DMS79 (cell line): ENCODE measurements around the gene COL4A2.

ENCODE experiments used
- DNase-seq: peaks from one replicate; lab custom pipeline; 2025; lab: John Stamatoyannopoulos, UW

The COL4A2 gene

GRCh38 chr13:110290153-110290552 lies 16.9 kb upstream of the COL4A2 start:
- DNase-seq = no peak

- DNase-seq = no peak
Measured at GRCh38 chr13:110290826-110291225, 16.3 kb upstream of the COL4A2 start.

GRCh38 chr13:110291286-110291685 lies 15.8 kb upstream of the COL4A2 start:
- no peak for DNase-seq

- no peak for DNase-seq
Measured at GRCh38 chr13:110293037-110293436, 14.0 kb upstream of the COL4A2 start.

- DNase-seq = no peak
Measured at GRCh38 chr13:110293649-110294048, 13.4 kb upstream of the COL4A2 start.

GRCh38 chr13:110294146-110294545 lies 12.9 kb upstream of the COL4A2 start:
- DNase-seq = no peak

GRCh38 chr13:110294622-110295021 lies 12.5 kb upstream of the COL4A2 start:
- DNase-seq = no peak

GRCh38 chr13:110297011-110297410 lies 10.1 kb upstream of the COL4A2 start:
- DNase-seq = no peak

GRCh38 chr13:110297766-110298504 lies 9.1 kb upstream of the COL4A2 start:
- DNase-seq = no peak

GRCh38 chr13:110298505-110299282 lies 8.4 kb upstream of the COL4A2 start:
- no peak for DNase-seq

- DNase-seq = no peak
Measured at GRCh38 chr13:110299283-110299840, 7.7 kb upstream of the COL4A2 start.

- DNase-seq = no peak
Measured at GRCh38 chr13:110300090-110300815, 6.8 kb upstream of the COL4A2 start.

- no peak for DNase-seq
Measured at GRCh38 chr13:110301083-110301482, 6.0 kb upstream of the COL4A2 start.

- no peak for DNase-seq
Measured at GRCh38 chr13:110301606-110302553, 5.2 kb upstream of the COL4A2 start.

GRCh38 chr13:110302997-110303396 lies 4.1 kb upstream of the COL4A2 start:
- DNase-seq = no peak

- no peak for DNase-seq
Measured at GRCh38 chr13:110303644-110304043, 3.4 kb upstream of the COL4A2 start.

GRCh38 chr13:110304256-110304655 lies 2.8 kb upstream of the COL4A2 start:
- DNase-seq = no peak

GRCh38 chr13:110305001-110305400 lies 2.1 kb upstream of the COL4A2 start:
- DNase-seq = no peak

GRCh38 chr13:110305544-110305943 lies 1.5 kb upstream of the COL4A2 start:
- DNase-seq = no peak

GRCh38 chr13:110305949-110306339 lies 1.1 kb upstream of the COL4A2 start:
- no peak for DNase-seq

- no peak for DNase-seq
Measured at GRCh38 chr13:110306340-110306959, 634 bp upstream of the COL4A2 start.
